H1 (cell line): Measurements from ENCODE around the gene TIGD6.

Experiments used
- CEBPB ChIP-seq: IDR thresholded peaks from 2 replicates; pipeline ENCODE4 v1.6.1; 2012; ENCODE audit warnings: low read depth, low read length
- CHD1 ChIP-seq: IDR thresholded peaks from 2 replicates; pipeline ENCODE4 v1.6.1; 2012; ENCODE audit warnings: low read depth, low read length, improper control_type of control experiment

DNA sequence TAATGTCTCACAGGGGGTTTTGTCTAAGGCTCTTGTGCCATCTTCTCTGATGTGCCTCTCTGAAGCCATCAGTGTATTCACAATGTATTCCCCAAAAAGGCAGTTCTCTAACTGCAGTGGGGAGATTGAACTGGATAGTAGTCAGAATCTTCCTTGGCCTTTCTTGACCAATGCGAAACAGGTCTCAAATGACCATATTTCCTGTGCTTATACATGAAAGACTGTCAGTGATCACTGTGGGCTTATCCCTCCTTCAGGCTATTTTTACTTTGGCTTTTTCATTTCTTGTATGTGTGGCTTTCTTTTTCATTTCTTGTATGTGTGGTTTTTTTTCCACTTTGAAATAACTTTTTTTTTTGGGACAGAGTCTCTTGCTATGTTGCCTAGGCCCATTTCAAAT is 19.8 kb upstream of the TIGD6 start:
- TF ChIP-seq CEBPB (no peak), CHD1 (no peak)
